Stimulated activated CD4-positive, alpha-beta T cell treated with anti-CD3 and anti-CD28 coated beads, Interleukin-12 subunit alpha, Interleukin-12 subunit beta, amount 100 ng/mL, for 24 hours (primary cell): ENCODE measurements around the gene BBS9.

Experiments
- DNase-seq, 2 experiments: peaks; one replicate each; pipeline ENCODE4 v3.0.0-alpha.2; 2020; ENCODE audit warnings: low read depth in 2 of 2

BBS9 gene

GRCh38 chr7:33604056-33604455, 474.7 kb downstream of the BBS9 start:
- DNase-seq = no peak

GRCh38 chr7:33610918-33611317, 481.6 kb downstream of the BBS9 start:
- DNase-seq = no peak

GRCh38 chr7:33612442-33612841, 483.1 kb downstream of the BBS9 start:
- no peak for DNase-seq

- no peak for DNase-seq
These were observed 485.2 kb downstream of the BBS9 start for GRCh38 chr7:33614357-33615117.

GRCh38 chr7:33616752-33617151, 487.4 kb downstream of the BBS9 start:
- no peak for DNase-seq

GRCh38 chr7:33619264-33619663, 489.9 kb downstream of the BBS9 start:
- no peak for DNase-seq

- no peak for DNase-seq
These were observed 493.9 kb downstream of the BBS9 start for GRCh38 chr7:33623267-33623666.

GRCh38 chr7:33624215-33624614, 494.9 kb downstream of the BBS9 start:
- no peak for DNase-seq

- DNase-seq = no peak
These were observed 497.5 kb downstream of the BBS9 start for GRCh38 chr7:33626869-33627268.

- DNase-seq = no peak
These were observed 498.4 kb downstream of the BBS9 start for GRCh38 chr7:33627741-33628140.

GRCh38 chr7:33628894-33629293, 499.5 kb downstream of the BBS9 start:
- DNase-seq = no peak

- no peak for DNase-seq
These were observed 501.0 kb downstream of the BBS9 start for GRCh38 chr7:33630359-33630758.

GRCh38 chr7:33632322-33632721, 503.0 kb downstream of the BBS9 start:
- no peak for DNase-seq

- no peak for DNase-seq
These were observed 503.6 kb downstream of the BBS9 start for GRCh38 chr7:33632840-33633525.

- no peak for DNase-seq
These were observed 505.2 kb downstream of the BBS9 start for GRCh38 chr7:33634606-33635005.

- DNase-seq = no peak
These were observed 507.0 kb downstream of the BBS9 start for GRCh38 chr7:33636359-33636758.

GRCh38 chr7:33639552-33640197, 510.3 kb downstream of the BBS9 start:
- DNase-seq = no peak

- DNase-seq = no peak
These were observed 511.4 kb downstream of the BBS9 start for GRCh38 chr7:33640741-33641140.

GRCh38 chr7:33642312-33642711, 512.9 kb downstream of the BBS9 start:
- DNase-seq = no peak

GRCh38 chr7:33643530-33643929, 514.2 kb downstream of the BBS9 start:
- DNase-seq = no peak

- DNase-seq = no peak
These were observed 515.1 kb downstream of the BBS9 start for GRCh38 chr7:33644489-33644888.

GRCh38 chr7:33645104-33645503, 515.7 kb downstream of the BBS9 start:
- no peak for DNase-seq

- DNase-seq = no peak
These were observed 516.8 kb downstream of the BBS9 start for GRCh38 chr7:33646166-33646565.
